DND-41 (cell line): ENCODE results near the gene LCOR.

ENCODE experiments used
- ATAC-seq: fragments of 200-7000 bp; cut with Tn5 transposase; 3 replicates; pipeline ENCODE4 v1.9.1; 2021; ENCODE audit warnings: low read depth; ENCODE audit not compliant: insufficient read depth
- DNase-seq: peaks from one replicate; pipeline ENCODE4 v3.0.0-alpha.2; 2020
- H2AFZ ChIP-seq: 2 replicates; pipeline ENCODE4 v1.6.0; 2012; ENCODE audit warnings: low read depth, low read length
- H3K27ac ChIP-seq: 2 replicates; pipeline ENCODE4 v1.5.1; 2012; ENCODE audit warnings: low read length, inconsistent platforms
- H3K27me3 ChIP-seq: fragments of 200-600 bp; sonication (generic); 2 replicates; pipeline ENCODE4 v1.6.0; 2012; ENCODE audit warnings: low read length, mild to moderate bottlenecking, inconsistent platforms; ENCODE audit not compliant: insufficient read depth, poor library complexity
- H3K36me3 ChIP-seq: 2 replicates; pipeline ENCODE4 v1.5.1; 2012; ENCODE audit warnings: low read length, inconsistent platforms; ENCODE audit not compliant: insufficient read depth
- H3K4me1 ChIP-seq: 2 replicates; pipeline ENCODE4 v1.5.1; 2012; ENCODE audit warnings: mild to moderate bottlenecking, low read length; ENCODE audit not compliant: insufficient read depth
- H3K4me2 ChIP-seq: 2 replicates; pipeline ENCODE4 v1.6.0; 2012; ENCODE audit warnings: mild to moderate bottlenecking, moderate library complexity, low read length, inconsistent platforms; ENCODE audit not compliant: insufficient read depth
- H3K4me3 ChIP-seq, 2 experiments: fragments of 200-600 bp in 1 of 2; shearing (Covaris generic) in 1 of 2; 2 replicates each; pipeline ENCODE4 v1.5.1; 2012 to 2016; ENCODE audit warnings: inconsistent platforms in 2 of 2, low read length in 2 of 2, mild to moderate bottlenecking in 2 of 2, low read depth in 1 of 2, moderate library complexity in 1 of 2
- H3K79me2 ChIP-seq: 2 replicates; pipeline ENCODE4 v1.6.0; 2012; ENCODE audit warnings: low read length, inconsistent platforms; ENCODE audit not compliant: insufficient read depth
- H3K9ac ChIP-seq: 2 replicates; pipeline ENCODE4 v1.6.0; 2012; ENCODE audit warnings: low read depth, mild to moderate bottlenecking, inconsistent platforms, low read length, moderate library complexity
- H3K9me3 ChIP-seq: 2 replicates; pipeline ENCODE4 v1.5.1; 2012; ENCODE audit warnings: low read length, moderate library complexity, mild to moderate bottlenecking, inconsistent platforms; ENCODE audit not compliant: insufficient read depth, severe bottlenecking
- H4K20me1 ChIP-seq: 2 replicates; pipeline ENCODE4 v1.6.0; 2012; ENCODE audit warnings: low read length; ENCODE audit not compliant: insufficient read depth
- EZH2 ChIP-seq: IDR thresholded peaks from 3 replicates; pipeline ENCODE4 v1.6.1; 2012; ENCODE audit warnings: borderline replicate concordance, low read depth, mild to moderate bottlenecking, moderate library complexity, low read length, inconsistent platforms; ENCODE audit not compliant: severe bottlenecking
- TF ChIP-seq, protein P1 (sequence below): IDR thresholded peaks from 2 replicates; pipeline ENCODE4 v1.5.1; 2012; ENCODE audit warnings: borderline replicate concordance, low read length, moderate library complexity, mild to moderate bottlenecking; ENCODE audit not compliant: poor library complexity, severe bottlenecking; ENCODE audit errors: extremely low read depth

LCOR gene

DNA sequence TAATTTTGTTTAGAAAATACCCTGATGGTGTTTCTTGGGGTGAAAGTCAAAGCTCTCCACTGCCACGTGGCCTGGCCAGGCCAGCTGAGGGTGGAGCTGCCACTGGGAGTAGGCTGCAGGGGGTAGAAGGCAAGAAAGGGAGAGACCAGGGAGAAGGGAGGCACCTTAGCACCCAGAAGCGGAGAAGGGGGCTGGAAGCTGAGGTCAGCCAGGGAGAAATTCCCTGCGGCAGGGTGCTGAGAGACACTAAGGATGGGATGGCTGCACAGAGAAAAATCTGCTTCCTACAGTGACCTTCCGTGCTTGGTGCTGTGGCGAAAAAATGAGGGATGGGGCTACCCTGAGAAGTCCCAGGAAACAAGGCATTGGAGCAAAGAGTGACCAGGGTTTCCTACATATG is 210.0 kb downstream of the LCOR start:
- no peak for TF ChIP-seq EZH2
- TF ChIP-seq, protein P1, sequence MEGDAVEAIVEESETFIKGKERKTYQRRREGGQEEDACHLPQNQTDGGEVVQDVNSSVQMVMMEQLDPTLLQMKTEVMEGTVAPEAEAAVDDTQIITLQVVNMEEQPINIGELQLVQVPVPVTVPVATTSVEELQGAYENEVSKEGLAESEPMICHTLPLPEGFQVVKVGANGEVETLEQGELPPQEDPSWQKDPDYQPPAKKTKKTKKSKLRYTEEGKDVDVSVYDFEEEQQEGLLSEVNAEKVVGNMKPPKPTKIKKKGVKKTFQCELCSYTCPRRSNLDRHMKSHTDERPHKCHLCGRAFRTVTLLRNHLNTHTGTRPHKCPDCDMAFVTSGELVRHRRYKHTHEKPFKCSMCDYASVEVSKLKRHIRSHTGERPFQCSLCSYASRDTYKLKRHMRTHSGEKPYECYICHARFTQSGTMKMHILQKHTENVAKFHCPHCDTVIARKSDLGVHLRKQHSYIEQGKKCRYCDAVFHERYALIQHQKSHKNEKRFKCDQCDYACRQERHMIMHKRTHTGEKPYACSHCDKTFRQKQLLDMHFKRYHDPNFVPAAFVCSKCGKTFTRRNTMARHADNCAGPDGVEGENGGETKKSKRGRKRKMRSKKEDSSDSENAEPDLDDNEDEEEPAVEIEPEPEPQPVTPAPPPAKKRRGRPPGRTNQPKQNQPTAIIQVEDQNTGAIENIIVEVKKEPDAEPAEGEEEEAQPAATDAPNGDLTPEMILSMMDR: no peak
- Histone ChIP-seq H3K9ac (no peak overlapping the region), H3K4me1 (no peaks in the 10 kb centered on the region), H3K27me3 (no peaks in the 10 kb centered on the region), H3K4me2 (no peak overlapping the region), H3K9me3 (no peaks in the 10 kb centered on the region), H4K20me1 (no peaks in the 10 kb centered on the region), H3K36me3 (no peaks in the 10 kb centered on the region), H3K79me2 (no peaks in the 10 kb centered on the region), H2AFZ (no peak overlapping the region), H3K27ac (no peak overlapping the region), H3K4me3 (no peak overlapping the region)
- DNase-seq (no peak), ATAC-seq (no peak)

DNA sequence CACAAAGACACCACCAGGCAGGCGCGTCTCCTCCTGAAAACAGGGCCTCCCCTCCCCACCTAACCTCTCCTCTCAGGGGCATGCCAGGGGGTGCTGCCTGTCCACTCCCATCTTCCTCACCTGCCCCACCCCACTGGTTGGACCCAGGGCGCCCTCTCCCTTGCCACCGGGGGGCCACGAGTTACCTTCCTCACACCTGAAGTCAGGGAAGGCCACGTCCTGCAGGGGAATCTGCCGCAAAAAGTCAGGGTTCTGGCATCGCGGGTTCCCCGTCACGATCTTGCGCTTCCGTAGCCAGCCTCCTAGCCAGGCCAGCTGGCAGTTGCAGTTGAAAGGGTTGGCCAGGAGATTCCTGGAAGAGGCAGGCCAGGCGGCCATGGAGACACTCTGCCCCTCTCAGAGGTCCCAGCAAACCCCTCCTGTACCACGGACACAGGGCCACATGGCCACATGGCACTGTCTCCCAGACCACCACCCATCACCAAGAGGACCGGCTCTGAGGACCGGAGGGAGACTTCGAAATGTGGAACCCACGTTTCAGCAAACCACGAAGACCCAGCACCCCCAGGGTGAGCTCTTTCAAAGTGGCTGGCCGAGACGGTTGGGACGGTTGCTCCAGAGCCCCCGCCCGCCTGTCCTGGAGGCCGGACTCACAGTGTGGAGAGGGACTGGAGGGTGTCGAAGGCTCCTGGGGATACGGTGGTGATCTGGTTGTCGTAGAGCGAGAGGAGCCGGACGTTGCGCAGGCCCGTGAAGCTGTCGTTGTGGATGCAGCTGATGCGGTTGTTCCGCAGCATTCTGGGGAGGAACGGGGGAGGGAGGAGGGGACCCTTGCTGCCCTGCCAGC is 210.8 kb downstream of the LCOR start:
- TF ChIP-seq, protein P1: no peak
- TF ChIP-seq EZH2: no peak
- ATAC-seq (no peak), DNase-seq (no peak)

DNA sequence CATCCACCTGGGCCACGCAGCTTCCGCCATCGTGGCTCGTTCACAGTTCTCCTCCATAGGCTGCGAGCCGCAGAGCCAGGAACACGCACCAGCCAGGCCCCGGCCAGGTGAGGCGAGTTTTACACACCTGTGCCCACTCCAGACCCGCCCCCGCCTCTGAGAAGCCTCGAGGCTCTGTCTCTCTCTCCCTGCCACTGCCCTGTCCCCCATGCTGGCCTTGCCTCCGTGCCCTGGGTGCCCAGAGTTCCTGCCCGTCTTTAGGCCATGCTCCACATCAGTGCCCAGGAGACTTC is 211.4 kb downstream of the LCOR start:
- Histone ChIP-seq H2AFZ (no peak overlapping the region), H3K27me3 (no peaks in the 10 kb centered on the region), H3K9me3 (no peaks in the 10 kb centered on the region), H3K9ac (no peak overlapping the region), H3K27ac (no peak overlapping the region), H3K4me1 (no peaks in the 10 kb centered on the region), H3K4me3 (no peak overlapping the region), H3K4me2 (no peak overlapping the region), H3K79me2 (no peaks in the 10 kb centered on the region), H3K36me3 (no peaks in the 10 kb centered on the region), H4K20me1 (no peaks in the 10 kb centered on the region)
- DNase-seq (no peak), ATAC-seq (no peak)
- TF ChIP-seq EZH2: no peak
- TF ChIP-seq, protein P1: no peak

More for the DNA sequence above, 210.8 kb downstream of the LCOR start:
- Histone ChIP-seq H3K4me1 (no peaks in the 10 kb centered on the region), H3K9me3 (no peaks in the 10 kb centered on the region), H4K20me1 (no peaks in the 10 kb centered on the region), H3K79me2 (no peaks in the 10 kb centered on the region), H2AFZ (no peak overlapping the region), H3K4me2 (no peak overlapping the region), H3K27me3 (no peaks in the 10 kb centered on the region), H3K27ac (no peak overlapping the region), H3K4me3 (no peak overlapping the region), H3K9ac (no peak overlapping the region), H3K36me3 (no peaks in the 10 kb centered on the region)
